Bronchial epithelial cell (primary cell): Measurements from ENCODE around the gene JPT2. TPM values are rescaled to one million over a fixed set of nuclear protein-coding genes. Genes with fewer than 3 reads are reported as not detected.

Experiments used
- DNase-seq: peaks from one replicate; pipeline ENCODE4 v3.0.0-alpha.2; 2010; ENCODE audit warnings: low read depth
- FAIRE-seq: peaks from 2 replicates; lab custom pipeline; 2011; peaks lifted over from hg19 to GRCh38; lab: Jason Lieb, UNC
- H3K27me3 ChIP-seq: 2 replicates; pipeline ENCODE4 v1.5.1; 2011; ENCODE audit warnings: low read length; ENCODE audit not compliant: control insufficient read depth, insufficient read depth
- H3K36me3 ChIP-seq: 2 replicates; pipeline ENCODE4 v1.5.1; 2011; ENCODE audit warnings: low read length; ENCODE audit not compliant: control insufficient read depth, insufficient read depth
- H3K4me3 ChIP-seq: 2 replicates; pipeline ENCODE4 v1.5.1; 2011; ENCODE audit warnings: mild to moderate bottlenecking, low read depth, low read length, control low read depth
- CTCF ChIP-seq: IDR thresholded peaks from 2 replicates; pipeline ENCODE4 v1.5.1; 2011; ENCODE audit warnings: mild to moderate bottlenecking, moderate library complexity, low read length, control low read depth, inconsistent platforms; ENCODE audit not compliant: insufficient read depth, severe bottlenecking
- total RNA-seq: library from RNA; depleted of rRNA; stranded (reverse); fragments of >200 nt; gene quantifications from 2 replicates; pipeline ENCODE4 v1.2.1, GENCODE V29; 2014

JPT2 gene
- total RNA-seq, 1 donor from 2014 or later: 59.2 TPM

- no peak for DNase-seq
- H3K4me3 ChIP-seq: peak overlapping the region; percentile 88
- TF ChIP-seq CTCF: no peak
- H3K27me3 ChIP-seq: no peaks in the 10 kb centered on the region
- H3K36me3 ChIP-seq: peaks cover 5% of the 10 kb centered on the region
- peak; percentile 13 for FAIRE-seq
These were observed 29.2 kb downstream of the JPT2 start for GRCh38 chr16:1707193-1707790.

GRCh38 chr16:1708083-1708767 is 30.1 kb downstream of the JPT2 start:
- no peak overlapping the region for H3K4me3 ChIP-seq
- peaks cover 5% of the 10 kb centered on the region for H3K36me3 ChIP-seq
- DNase-seq: no peak
- no peak for FAIRE-seq
- no peak for TF ChIP-seq CTCF
- H3K27me3 ChIP-seq: no peaks in the 10 kb centered on the region

GRCh38 chr16:1708768-1709180 is 30.7 kb downstream of the JPT2 start:
- DNase-seq (peak; percentile 44), FAIRE-seq (peak; percentile 80)
- Histone ChIP-seq H3K36me3 (peaks cover 5% of the 10 kb centered on the region), H3K27me3 (no peaks in the 10 kb centered on the region), H3K4me3 (no peak overlapping the region)
- no peak for TF ChIP-seq CTCF

DNA sequence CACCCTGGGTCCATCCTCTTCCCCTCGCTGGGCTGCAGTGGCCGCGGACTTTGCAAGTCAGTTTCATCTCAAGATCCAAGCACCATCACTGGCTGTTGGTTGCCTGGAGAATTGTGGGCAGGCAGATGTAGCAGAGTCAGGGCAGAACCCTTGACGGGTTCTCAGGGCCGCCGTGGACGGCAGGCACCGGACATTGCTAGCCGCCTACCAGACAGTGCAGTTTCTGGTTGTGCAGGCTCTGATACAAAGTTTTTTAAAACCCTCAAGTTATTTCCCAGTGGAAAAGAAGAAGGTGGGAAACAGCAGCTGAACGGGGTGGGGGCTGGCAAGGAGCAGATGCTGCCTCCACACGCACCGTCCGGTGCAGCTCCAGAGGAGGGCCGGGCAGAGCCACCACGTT is 31.3 kb downstream of the JPT2 start:
- DNase-seq (no peak), FAIRE-seq (no peak)
- Histone ChIP-seq H3K4me3 (no peak overlapping the region), H3K36me3 (peaks cover 5% of the 10 kb centered on the region), H3K27me3 (no peaks in the 10 kb centered on the region)
- TF ChIP-seq CTCF: no peak

DNA sequence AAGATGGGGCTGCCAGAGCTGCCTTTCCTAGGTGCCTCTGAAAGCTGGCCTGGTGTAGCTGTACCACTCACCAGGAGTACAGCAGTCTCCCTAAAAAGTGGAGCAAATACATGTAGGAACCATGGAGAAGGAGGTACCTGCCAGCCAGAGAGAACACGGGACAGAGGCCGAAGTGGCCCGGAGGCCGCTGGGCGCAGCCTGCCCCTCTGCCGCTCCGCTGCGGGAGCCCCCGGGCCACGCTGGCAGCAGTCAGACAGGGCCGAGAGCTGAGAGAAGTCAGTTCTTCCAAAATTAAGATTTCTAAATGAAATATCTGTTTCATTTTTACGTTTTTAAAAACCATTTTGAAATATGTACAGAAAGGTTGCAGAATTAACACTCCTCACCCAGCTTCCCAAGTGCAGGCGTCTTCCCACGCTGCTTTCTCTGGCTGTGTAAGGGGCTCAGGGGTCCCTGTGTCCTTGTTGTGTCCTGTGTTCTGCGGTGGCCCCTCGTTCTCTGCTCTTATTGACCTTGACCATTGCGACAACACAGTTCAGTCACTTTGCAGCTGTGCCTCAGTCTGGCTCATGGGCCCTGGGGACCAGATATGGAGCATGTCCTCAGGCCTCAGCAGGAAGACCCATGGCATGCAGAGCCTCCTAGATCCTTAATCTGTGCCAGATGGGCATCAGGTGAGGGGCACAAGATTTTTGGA is 32.9 kb downstream of the JPT2 start:
- DNase-seq (no peak), FAIRE-seq (no peak)
- Histone ChIP-seq H3K36me3 (peaks cover 5% of the 10 kb centered on the region), H3K4me3 (no peak overlapping the region), H3K27me3 (no peaks in the 10 kb centered on the region)
- no peak for TF ChIP-seq CTCF
